ENCODE data around the gene NEDD9. TPM values are rescaled to one million over a fixed set of nuclear protein-coding genes. Genes with fewer than 3 reads are reported as not detected.

The NEDD9 gene
- total RNA-seq, 1 experiment from 2014 or later: 0.17 TPM

DNA sequence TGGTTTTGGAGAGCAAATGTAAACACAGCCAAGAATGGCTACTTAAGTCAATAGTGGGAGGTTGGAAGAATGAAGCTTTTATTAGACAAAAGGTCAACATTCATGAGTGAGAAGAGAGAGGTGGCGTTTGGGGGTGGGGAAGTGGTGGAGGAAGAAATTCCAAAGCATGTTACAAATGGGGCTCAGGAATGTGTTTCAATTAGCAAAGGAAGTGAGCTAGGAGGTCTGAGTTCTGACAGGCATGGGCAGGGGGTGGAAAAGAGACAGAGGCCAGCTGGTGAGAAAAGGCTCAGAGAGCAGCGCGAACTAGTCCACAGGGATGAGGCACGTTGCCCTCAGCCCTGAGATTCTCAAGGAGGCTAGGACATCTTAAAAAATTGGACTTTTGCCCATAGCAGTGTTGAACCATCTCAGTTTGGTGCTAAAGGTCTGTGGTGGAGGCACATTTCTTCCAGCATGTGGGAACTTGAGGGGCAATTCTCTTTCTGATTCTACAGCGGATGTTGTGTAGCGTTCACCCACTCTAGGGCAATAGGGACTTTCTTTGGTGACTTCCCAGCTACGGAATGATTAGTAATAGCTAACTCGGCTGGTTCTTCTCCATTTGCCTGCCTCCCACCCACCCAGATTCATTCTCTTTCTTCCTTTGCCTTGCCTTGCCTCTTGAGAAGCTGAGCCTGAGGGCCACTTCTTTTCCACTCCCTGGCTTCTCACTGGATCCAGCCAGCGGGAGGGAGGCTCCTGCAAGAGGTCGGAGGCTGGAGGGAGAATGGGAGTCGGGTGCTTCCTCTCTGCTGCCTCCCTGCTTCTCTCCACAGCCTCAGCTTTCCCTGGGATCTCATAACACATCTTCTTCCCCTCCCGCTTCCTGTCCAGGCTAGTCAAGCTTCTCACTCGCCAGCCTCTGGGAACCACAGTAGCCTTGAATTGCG, 45.1 kb upstream of the NEDD9 start:
- Histone ChIP-seq H3K4me3 (replicated peaks in 1 of 2; ENCODE audit: low read depth in 1 of 2, low read length in 2 of 2) (no peak overlapping the region), H3K36me3 (ENCODE audit: control insufficient read depth in 1 of 2, insufficient read depth in 2 of 2, low read length in 2 of 2) (no peaks in the 10 kb centered on the region), H3K9me2 (ENCODE audit: insufficient read depth) (no peaks in the 10 kb centered on the region), H3K9me3 (ENCODE audit: control insufficient read depth in 1 of 2, insufficient read depth in 1 of 2, low read depth in 1 of 2, low read length in 2 of 2) (no peaks in the 10 kb centered on the region), H3K79me2 (ENCODE audit: insufficient read depth, low read length) (no peaks in the 10 kb centered on the region), H3K4me2 (ENCODE audit: low read length) (no peak overlapping the region), H4K20me1 (ENCODE audit: insufficient read depth) (no peaks in the 10 kb centered on the region), H3K4me1 (ENCODE audit: control insufficient read depth in 1 of 2, insufficient read depth in 2 of 2, low read length in 2 of 2) (peaks cover 0 to 7% of the 10 kb centered on the region in 2 experiments; a peak in 1 of 4 replicates), H3K27ac (ENCODE audit: low read depth, low read length) (no peak overlapping the region), H2AFZ (ENCODE audit: low read depth, low read length, poor library complexity, severe bottlenecking) (no peak overlapping the region), H3K9ac (ENCODE audit: low read length) (no peak overlapping the region), H3K27me3 (ENCODE audit: insufficient read depth, low read length) (no peaks in the 10 kb centered on the region)
- TF ChIP-seq CBX3 (IDR thresholded peaks at IDR 0.05; ENCODE audit: low read depth) (no peak), YY1 (IDR thresholded peaks at IDR 0.05; ENCODE audit: extremely low read depth, insufficient replicate concordance, low read depth, low read length) (no peak), EZH2phosphoT487 (IDR thresholded peaks at IDR 0.05; ENCODE audit: borderline replicate concordance) (no peak), FOSL1 (IDR thresholded peaks at IDR 0.05; ENCODE audit: low read depth) (no peak)
- TF ChIP-seq, protein P1, sequence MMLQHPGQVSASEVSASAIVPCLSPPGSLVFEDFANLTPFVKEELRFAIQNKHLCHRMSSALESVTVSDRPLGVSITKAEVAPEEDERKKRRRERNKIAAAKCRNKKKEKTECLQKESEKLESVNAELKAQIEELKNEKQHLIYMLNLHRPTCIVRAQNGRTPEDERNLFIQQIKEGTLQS (IDR thresholded peaks at IDR 0.05): no peak
- POLR2A ChIA-PET: no interaction called here
- ATAC-seq (no peak), DNase-seq (ENCODE audit: low read depth, low spot score) (no peak)
- RAD21 ChIA-PET (ENCODE audit: low non-redundant PET in 1 of 2, low total read pairs in 2 of 2, uncharacterized antibody in 2 of 2, unreplicated experiment in 2 of 2): interaction anchor here in 1 of 2 experiments (0.5 kb wide), 1 partner anchor 102 kb away, joined by 3 read pairs; no protein-coding TSS in a partner anchor
- CTCF ChIA-PET: no interaction called here
- BruUV-seq (replicated peaks): no TSS peak
- intact Hi-C loops (cut with micrococcal nuclease): no loop called here

DNA sequence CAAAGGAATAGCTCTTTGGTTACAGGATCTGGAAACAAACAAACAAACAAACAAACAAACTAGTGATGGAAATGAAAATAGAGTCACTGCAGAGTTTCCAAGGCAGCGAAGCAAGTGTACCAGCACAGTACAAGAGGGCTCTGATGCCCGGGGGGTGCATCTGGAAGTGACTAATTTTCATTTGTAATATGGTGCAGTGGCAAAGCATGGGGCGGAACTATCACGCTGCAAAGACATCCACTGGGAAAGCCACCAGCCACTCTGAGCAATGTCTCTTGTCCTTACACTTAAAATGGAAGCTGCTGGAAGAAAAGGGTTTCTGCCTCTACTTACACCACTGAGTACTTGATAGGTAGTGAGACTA, 44.4 kb upstream of the NEDD9 start:
- DNase-seq (ENCODE audit: low read depth, low spot score) (no peak), ATAC-seq (no peak)
- no peak overlapping the region for H3K4me2 ChIP-seq (ENCODE audit: low read length)
- no peak for TF ChIP-seq EZH2phosphoT487 (IDR thresholded peaks at IDR 0.05; ENCODE audit: borderline replicate concordance)
- TF ChIP-seq SRF (IDR thresholded peaks at IDR 0.05; ENCODE audit: low read depth): no peak
- no peak for TF ChIP-seq ZFX (IDR thresholded peaks at IDR 0.05)
- TF ChIP-seq POLR2A (IDR thresholded peaks at IDR 0.05; ENCODE audit: borderline replicate concordance, extremely low read depth, insufficient read depth, insufficient read length): no peak
- no peak for TF ChIP-seq ZNF274 (IDR thresholded peaks at IDR 0.05; ENCODE audit: low read depth, low read length)
- no peak for TF ChIP-seq RAD21 (IDR thresholded peaks at IDR 0.05; ENCODE audit: low read depth)
- no peak for TF ChIP-seq TCF7L2 (IDR thresholded peaks at IDR 0.05; ENCODE audit: borderline replicate concordance, extremely low read depth, insufficient read depth, insufficient read length)
- no peak for TF ChIP-seq POLR2AphosphoS5 (IDR thresholded peaks at IDR 0.05; ENCODE audit: low read depth, low read length)
- TF ChIP-seq ELF1 (IDR thresholded peaks at IDR 0.05; ENCODE audit: borderline replicate concordance, low read depth): no peak
- TF ChIP-seq EZH2 (IDR thresholded peaks at IDR 0.05): no peak
- TF ChIP-seq CBX3 (IDR thresholded peaks at IDR 0.05; ENCODE audit: low read depth): no peak
- no peak overlapping the region for H3K27ac ChIP-seq (ENCODE audit: low read depth, low read length)
- no peaks in the 10 kb centered on the region for H3K36me3 ChIP-seq (ENCODE audit: control insufficient read depth in 1 of 2, insufficient read depth in 2 of 2, low read length in 2 of 2)
- no peaks in the 10 kb centered on the region for H3K79me2 ChIP-seq (ENCODE audit: insufficient read depth, low read length)
- H2AFZ ChIP-seq (ENCODE audit: low read depth, low read length, poor library complexity, severe bottlenecking): no peak overlapping the region
- intact Hi-C loops (cut with micrococcal nuclease): no loop called here
- no peaks in the 10 kb centered on the region for H4K20me1 ChIP-seq (ENCODE audit: insufficient read depth)
- H3K9me2 ChIP-seq (ENCODE audit: insufficient read depth): no peaks in the 10 kb centered on the region
- H3K4me3 ChIP-seq (replicated peaks in 1 of 2; ENCODE audit: low read depth in 1 of 2, low read length in 2 of 2): no peak overlapping the region
- peaks cover 0 to 7% of the 10 kb centered on the region in 2 experiments; a peak in 1 of 4 replicates for H3K4me1 ChIP-seq (ENCODE audit: control insufficient read depth in 1 of 2, insufficient read depth in 2 of 2, low read length in 2 of 2)
- H3K9ac ChIP-seq (ENCODE audit: low read length): no peak overlapping the region
- ChIA-PET CTCF (no interaction called here), RAD21 (ENCODE audit: low non-redundant PET in 1 of 2, low total read pairs in 2 of 2, uncharacterized antibody in 2 of 2, unreplicated experiment in 2 of 2) (interaction anchor here in 1 of 2 experiments (0.6 kb wide), 1 partner anchor 189 kb away, joined by 4 read pairs; no protein-coding TSS in a partner anchor), POLR2A (no interaction called here)
- no TSS peak for BruUV-seq (replicated peaks)
- H3K27me3 ChIP-seq (ENCODE audit: insufficient read depth, low read length): no peaks in the 10 kb centered on the region
- H3K9me3 ChIP-seq (ENCODE audit: control insufficient read depth in 1 of 2, insufficient read depth in 1 of 2, low read depth in 1 of 2, low read length in 2 of 2): no peaks in the 10 kb centered on the region

Measured in HCT116 (cell line).